WERI-Rb-1 (cell line): ENCODE measurements around the gene RNU1-1.

Experiments used
- DNase-seq: peaks from one replicate; pipeline ENCODE4 v3.0.0-alpha.2; 2020
- H3K27ac ChIP-seq: fragments of 250-450 bp; sonication (Bioruptor Pico); 2 replicates; pipeline ENCODE4 v1.5.1; 2020; ENCODE audit warnings: mild to moderate bottlenecking, moderate library complexity
- H3K27me3 ChIP-seq: fragments of 250-450 bp; sonication (Bioruptor Pico); 2 replicates; pipeline ENCODE4 v1.5.1; 2021; ENCODE audit warnings: mild to moderate bottlenecking, low read depth, moderate library complexity; ENCODE audit not compliant: insufficient read depth, severe bottlenecking
- H3K36me3 ChIP-seq: fragments of 250-450 bp; sonication (Bioruptor Pico); 2 replicates; pipeline ENCODE4 v1.5.1; 2020; ENCODE audit warnings: mild to moderate bottlenecking, moderate library complexity
- H3K4me3 ChIP-seq: 2 replicates; pipeline ENCODE4 v1.5.1; 2011; ENCODE audit warnings: low read depth, mild to moderate bottlenecking, control low read depth, low read length
- H3K9me3 ChIP-seq: fragments of 250-450 bp; sonication (Bioruptor Pico); 2 replicates; pipeline ENCODE4 v1.5.1; 2021; ENCODE audit warnings: mild to moderate bottlenecking, moderate library complexity; ENCODE audit not compliant: severe bottlenecking
- CTCF ChIP-seq: IDR thresholded peaks from 2 replicates; pipeline ENCODE4 v1.5.1; 2011; ENCODE audit warnings: low read depth, mild to moderate bottlenecking, control low read depth, inconsistent platforms, low read length

Gene RNU1-1

DNA sequence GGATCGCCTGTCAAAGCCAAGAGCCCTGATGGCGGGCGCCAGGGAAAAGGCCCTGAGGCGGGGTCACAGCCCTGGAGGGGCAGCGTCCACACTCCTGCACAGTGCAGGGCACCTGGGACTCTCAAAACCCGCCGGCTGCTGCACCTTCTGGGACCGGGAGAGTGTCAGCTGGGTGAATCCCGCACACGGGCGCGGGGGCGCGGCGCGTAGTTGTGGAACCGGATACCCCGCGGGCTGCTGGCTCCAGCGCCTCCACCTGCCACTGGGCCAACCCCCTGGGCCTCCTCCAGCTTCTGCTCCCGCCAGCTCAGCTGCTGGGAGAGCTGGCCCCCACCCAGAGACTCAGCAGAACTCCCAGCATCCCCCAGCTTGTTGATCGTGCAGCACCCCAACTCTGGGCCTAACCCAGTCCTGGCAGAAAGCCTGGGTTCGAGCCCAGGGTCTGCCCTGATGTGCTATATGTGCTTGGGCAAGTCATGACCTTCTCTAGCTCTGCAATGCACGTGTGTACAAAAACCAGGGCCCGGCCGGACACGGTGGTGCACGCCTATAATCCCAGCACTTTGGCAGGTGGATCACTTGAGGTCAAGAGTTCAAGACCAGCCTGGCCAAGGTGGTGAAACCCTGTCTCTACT lies 39.8 kb downstream of the RNU1-1 start:
- Histone ChIP-seq H3K27ac (no peak overlapping the region), H3K36me3 (peaks cover 9% of the 10 kb centered on the region), H3K9me3 (no peaks in the 10 kb centered on the region), H3K4me3 (no peak overlapping the region), H3K27me3 (no peaks in the 10 kb centered on the region)
- no peak for TF ChIP-seq CTCF
- DNase-seq = no peak

DNA sequence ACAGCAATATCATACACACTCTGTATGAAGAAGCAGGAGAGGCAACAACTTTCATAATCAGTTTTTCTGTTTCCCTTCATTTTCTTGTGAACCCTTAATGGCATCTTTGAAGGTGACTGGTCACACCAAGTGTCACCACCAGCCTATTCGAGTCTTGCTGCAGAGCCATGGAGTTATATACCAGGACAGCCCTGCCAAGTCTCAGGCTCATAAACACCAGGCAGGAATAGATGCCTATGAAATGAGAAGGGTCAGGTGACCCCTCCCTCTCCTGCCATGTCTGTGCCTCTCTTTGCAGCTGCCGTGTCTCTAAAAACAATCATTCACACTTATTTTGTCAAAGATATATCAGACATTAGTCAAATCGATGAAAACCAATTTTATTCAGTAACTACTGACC lies 45.5 kb downstream of the RNU1-1 start:
- H3K27ac ChIP-seq = no peak overlapping the region
- no peaks in the 10 kb centered on the region for H3K27me3 ChIP-seq
- H3K36me3 ChIP-seq = peaks cover 4% of the 10 kb centered on the region
- H3K4me3 ChIP-seq = no peak overlapping the region
- no peak for TF ChIP-seq CTCF
- no peak for DNase-seq
- no peaks in the 10 kb centered on the region for H3K9me3 ChIP-seq

DNA sequence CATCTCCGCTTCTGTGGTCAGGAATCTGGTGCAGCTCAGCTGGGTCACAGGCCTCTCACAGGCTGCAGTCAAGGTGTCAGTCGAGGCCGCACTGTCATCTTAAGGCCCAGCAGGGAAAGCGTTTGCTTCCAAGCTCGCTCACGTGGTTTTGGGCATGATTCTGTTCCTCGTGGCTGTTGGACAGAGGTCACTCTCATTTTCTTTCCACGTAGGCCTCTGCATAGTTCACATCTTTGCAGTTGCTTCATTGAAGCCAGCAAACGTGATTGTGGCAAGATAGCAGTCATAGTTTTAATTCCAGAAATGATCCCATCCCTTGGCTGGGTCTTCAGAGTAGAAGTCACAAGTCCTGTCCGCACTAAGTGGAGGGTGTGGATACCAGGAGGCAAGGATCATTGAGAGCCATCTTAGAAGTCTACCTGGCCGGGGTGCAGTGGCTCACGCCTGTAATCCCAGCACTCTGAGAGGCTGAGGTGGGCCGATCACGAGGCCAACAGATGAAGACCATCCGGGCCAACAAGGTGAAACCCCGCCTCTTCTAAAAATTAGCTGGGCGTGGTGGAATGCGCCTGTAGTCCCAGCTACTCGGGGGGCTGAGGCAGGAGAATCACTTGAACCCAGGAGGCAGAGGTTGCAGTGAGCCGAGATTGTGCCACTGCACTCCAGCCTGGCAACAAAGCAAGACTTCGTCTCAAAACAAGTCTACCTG lies 49.0 kb downstream of the RNU1-1 start:
- peaks cover 16% of the 10 kb centered on the region for H3K36me3 ChIP-seq
- no peak for TF ChIP-seq CTCF
- H3K4me3 ChIP-seq = no peak overlapping the region
- no peaks in the 10 kb centered on the region for H3K27me3 ChIP-seq
- no peak for DNase-seq
- no peaks in the 10 kb centered on the region for H3K9me3 ChIP-seq
- H3K27ac ChIP-seq = no peak overlapping the region
